Adrenal gland (tissue), 12 donors: Measurements from ENCODE around the gene NELFE. TPM values are rescaled to one million over a fixed set of nuclear protein-coding genes. Genes with fewer than 3 reads are reported as not detected.

ENCODE experiments used
- DNase-seq, 7 donors: peaks; one replicate each; pipeline ENCODE4 v3.0.0-alpha.2; 2019 to 2020
- H3K27ac ChIP-seq, 5 donors: fragments of 200-600 bp; sonication (generic) in 4 of 5; 1 replicate in 3 of 5; 2 replicates in 2 of 5; pipeline versions ENCODE4 v1.5.1 to v1.8.0; 2016 to 2020; ENCODE audit warnings: mild to moderate bottlenecking in 1 of 5
- H3K27me3 ChIP-seq: fragments of 200-600 bp; 2 replicates; pipeline ENCODE4 v1.8.0; 2021
- H3K36me3 ChIP-seq, 2 donors: fragments of 200-600 bp; replicated peaks in 1 of 2; 1 replicate in 1 of 2; 2 replicates in 1 of 2; pipeline versions ENCODE4 v1.5.1 to v1.8.0; 2018 to 2022
- H3K4me1 ChIP-seq, 2 donors: fragments of 200-600 bp; replicated peaks in 1 of 2; 1 replicate in 1 of 2; 2 replicates in 1 of 2; pipeline versions ENCODE4 v1.5.1 to v1.8.0; 2018 to 2021
- H3K4me3 ChIP-seq, 4 donors: fragments of 200-600 bp; sonication (generic) in 3 of 4; one replicate each; pipeline ENCODE4 v1.5.1; 2016 to 2018
- H3K9me3 ChIP-seq, 3 donors: fragments of 200-600 bp; sonication (generic) in 1 of 3; replicated peaks in 1 of 3; 1 replicate in 2 of 3; 2 replicates in 1 of 3; pipeline versions ENCODE4 v1.5.1 to v1.8.0; 2016 to 2021
- POLR2A ChIP-seq, 2 donors: fragments of 450-650 bp; IDR thresholded peaks; one replicate each; pipeline ENCODE4 v1.6.1; 2017; ENCODE audit warnings: antibody characterized with exemption in 2 of 2, mild to moderate bottlenecking in 2 of 2, moderate library complexity in 1 of 2
- WGBS, 4 donors: extraction: QIAGEN DNeasy Blood & Tissue Kit in 2 of 4; methylation state at CpG; one replicate each; pipeline versions ENCODE4 v1.1.5 to v1.1.7; 2013 to 2017; 5-methylcytosine and 5-hydroxymethylcytosine counted together
- intact Hi-C, 2 donors: fragments of 100-400 bp; cut with DNase I; formaldehyde crosslinking; loops; one replicate each; pipeline versions ENCODE4 v1.14.1 to v1.15.0; 2022 to 2023
- microRNA counts, 2 donors: library from miRNA; unstranded; fragments of <30 nt; microRNA quantifications; one replicate each; lab custom pipeline; 2016
- microRNA-seq, 3 donors: library from miRNA; unstranded; fragments of <30 nt; microRNA quantifications; one replicate each; pipeline ENCODE4, GENCODE V29; 2017 to 2020
- polyA plus RNA-seq, 3 donors: library from polyadenylated mRNA; stranded (reverse); fragments of 200-250 nt in 2 of 3; fragments of 350-450 nt in 1 of 3; fragmentation: Illumina TruSeq in 1 of 3; extraction: RNeasy Lipid Tissue Mini Kit (QIAGEN cat#74804) in 1 of 3; gene quantifications; one replicate each; pipeline ENCODE4 v1.2.3, GENCODE V29; 2013 to 2014
- small RNA-seq, 2 donors: library from RNA; depleted of rRNA; stranded (forward); fragments of <200 nt; gene quantifications; one replicate each; pipeline ENCODE3, GENCODE V24; 2016
- total RNA-seq, 9 donors: library from RNA; depleted of rRNA in 4 of 9; stranded (reverse); fragments of >200 nt in 4 of 9; fragments of 120-200 nt in 1 of 9; fragmentation: NEBNext Ultra II Directional in 1 of 9; extraction: Animal tissue kit (Norgen Biotek cat#: 25700) in 1 of 9; gene quantifications; one replicate each; pipeline versions ENCODE4 v1.1.0 to v1.2.4, GENCODE V29; 2013 to 2023
- TF ChIP-seq, protein P1 (sequence below), 6 experiments: fragments of 450-650 bp in 4 of 6; fragments of 200-600 bp in 2 of 6; sonication (generic) in 1 of 6; IDR thresholded peaks; 1 replicate in 5 of 6; 2 replicates in 1 of 6; pipeline versions ENCODE4 v1.5.1 to v1.8.0; 2016 to 2021; ENCODE audit warnings: antibody characterized with exemption in 6 of 6, mild to moderate bottlenecking in 2 of 6, moderate library complexity in 1 of 6
- donor health status: healthy with polysubstance abuse.
- donor health status: Bipolar disorder and iron deficiency.
- donor health status: DM: yes; HTN: yes; CAD: no.
- donor health status: DM: no; HTN: no; CAD: no.
- donor health status: DM: no; HTN: no; CAD: no.
- donor health status: DM: yes; HTN: yes; CAD: no.

The NELFE gene
- total and polyA plus RNA-seq, 12 donors = 64.4 to 117 (median 95.5) TPM

DNA sequence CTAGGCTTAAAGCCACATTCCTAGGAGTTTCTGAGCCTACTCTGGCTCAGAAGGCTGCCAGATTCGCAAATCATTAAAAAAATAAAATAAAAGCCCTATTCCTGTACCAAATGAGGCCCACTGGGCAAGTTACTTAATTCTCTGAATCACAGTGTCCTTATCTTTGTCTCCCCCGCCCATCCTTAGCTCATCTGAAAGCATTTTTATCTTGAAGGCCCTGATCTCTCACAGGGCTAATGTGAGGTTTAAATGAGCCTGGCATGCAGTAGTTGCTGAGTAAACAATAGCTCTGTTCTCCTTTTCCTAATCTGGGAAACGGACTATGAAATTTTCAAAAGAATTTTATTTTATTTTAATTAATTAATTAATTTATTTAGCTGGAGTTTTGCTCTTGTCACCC lies 54.8 kb downstream of the NELFE start:
- H3K27ac ChIP-seq = peak overlapping the region in 4 of 5 donors; percentile 35 to 90 (median 71)
- H3K9me3 ChIP-seq = no peaks in the 10 kb centered on the region
- 31 to 46% (median 40%) methylated on average over 3 of the region's 3 CpGs for whole genome bisulfite sequencing, 4 donors
- intact Hi-C loops = loop anchor here (5.0 kb wide), 1 partner anchor 48 kb away; no protein-coding TSS in a partner anchor
- no peaks in the 10 kb centered on the region for H3K36me3 ChIP-seq
- TF ChIP-seq POLR2A (IDR thresholded peaks at IDR 0.05) = peak in 1 of 2 donors; percentile 28
- TF ChIP-seq, protein P1, sequence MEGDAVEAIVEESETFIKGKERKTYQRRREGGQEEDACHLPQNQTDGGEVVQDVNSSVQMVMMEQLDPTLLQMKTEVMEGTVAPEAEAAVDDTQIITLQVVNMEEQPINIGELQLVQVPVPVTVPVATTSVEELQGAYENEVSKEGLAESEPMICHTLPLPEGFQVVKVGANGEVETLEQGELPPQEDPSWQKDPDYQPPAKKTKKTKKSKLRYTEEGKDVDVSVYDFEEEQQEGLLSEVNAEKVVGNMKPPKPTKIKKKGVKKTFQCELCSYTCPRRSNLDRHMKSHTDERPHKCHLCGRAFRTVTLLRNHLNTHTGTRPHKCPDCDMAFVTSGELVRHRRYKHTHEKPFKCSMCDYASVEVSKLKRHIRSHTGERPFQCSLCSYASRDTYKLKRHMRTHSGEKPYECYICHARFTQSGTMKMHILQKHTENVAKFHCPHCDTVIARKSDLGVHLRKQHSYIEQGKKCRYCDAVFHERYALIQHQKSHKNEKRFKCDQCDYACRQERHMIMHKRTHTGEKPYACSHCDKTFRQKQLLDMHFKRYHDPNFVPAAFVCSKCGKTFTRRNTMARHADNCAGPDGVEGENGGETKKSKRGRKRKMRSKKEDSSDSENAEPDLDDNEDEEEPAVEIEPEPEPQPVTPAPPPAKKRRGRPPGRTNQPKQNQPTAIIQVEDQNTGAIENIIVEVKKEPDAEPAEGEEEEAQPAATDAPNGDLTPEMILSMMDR (IDR thresholded peaks at IDR 0.05) = no peak
- DNase-seq = peak in 3 of 7 donors; percentile 58 to 75 (median 65)
- H3K4me3 ChIP-seq = no peak overlapping the region
- H3K27me3 ChIP-seq = no peaks in the 10 kb centered on the region
- H3K4me1 ChIP-seq = peaks cover 11 to 31% of the 10 kb centered on the region in 2 donors

MicroRNAs within 50 kb of the gene (microRNA counts, 767-probe panel; counts per million panel counts)
- 0 counts per million in 2 donors for microRNA hsa-miR-1236 (lab: Ali Mortazavi, UCI)

Small RNA genes lying within 50 kb of the gene (microRNA-seq; reads per million reads assigned to microRNA genes)
- 0 reads per million in 3 donors for gene MIR1236

Small RNA genes lying within 50 kb of the gene (small RNA-seq; reads per million reads assigned to genes)
- 0 reads per million in 2 donors for gene AL645922.1

Other genes with a start within 250 kb of the NELFE start
Only the 30 nearest of the 35 such genes appear.
- 10 to 100 TPM; 21.1 to 52.7 (median 31.5) TPM for gene DDAH2, start 229.7 kb downstream of the NELFE start, total RNA-seq
- gene DDAH2, start 229.7 kb downstream of the NELFE start, polyA plus RNA-seq = 100 to 1,000 TPM in 2 of 3 donors, 1 to 10 TPM in 1; 6.4 to 202 (median 138) TPM
- 100 to 1,000 TPM; 176 to 426 (median 217) TPM for gene CLIC1, start 222.4 kb downstream of the NELFE start, total RNA-seq
- gene CLIC1, start 222.4 kb downstream of the NELFE start, polyA plus RNA-seq = 100 to 1,000 TPM; 109 to 252 (median 146) TPM
- 10 to 100 TPM in 3 of 9 donors, 1 to 10 TPM in 6; 3.0 to 16.7 (median 5.9) TPM for gene MSH5, start 219.0 kb downstream of the NELFE start, total RNA-seq
- gene MSH5, start 219.0 kb downstream of the NELFE start, polyA plus RNA-seq = 10 to 100 TPM in 2 of 3 donors, 1 to 10 TPM in 1; 3.6 to 24.5 (median 16.8) TPM
- 1 to 10 TPM in 1 of 9 donors, under 1 TPM in 3, not detected in 5; 0.46 to 2.3 (median 0.84) TPM for gene SAPCD1, start 196.3 kb downstream of the NELFE start, total RNA-seq
- 10 to 100 TPM in 1 of 3 donors, 1 to 10 TPM in 1, under 1 TPM in 1; 0.75 to 17.2 (median 6.0) TPM for gene SAPCD1, start 196.3 kb downstream of the NELFE start, polyA plus RNA-seq
- 1 to 10 TPM in 2 of 9 donors, under 1 TPM in 7; 0.17 to 2.3 (median 0.36) TPM for gene VWA7, start 181.6 kb downstream of the NELFE start, total RNA-seq
- gene VWA7, start 181.6 kb downstream of the NELFE start, polyA plus RNA-seq = 1 to 10 TPM in 2 of 3 donors, under 1 TPM in 1; 0.74 to 8.1 (median 1.1) TPM
- gene VARS1, start 163.2 kb downstream of the NELFE start, total RNA-seq = 10 to 100 TPM; 15.0 to 90.8 (median 54.9) TPM
- gene VARS1, start 163.2 kb downstream of the NELFE start, polyA plus RNA-seq = 10 to 100 TPM; 58.6 to 74.6 (median 59.2) TPM
- 10 to 100 TPM; 29.2 to 61.3 (median 43.5) TPM for gene LSM2, start 152.0 kb downstream of the NELFE start, total RNA-seq
- 10 to 100 TPM; 28.0 to 55.2 (median 42.8) TPM for gene LSM2, start 152.0 kb downstream of the NELFE start, polyA plus RNA-seq
- gene HSPA1L, start 143.7 kb downstream of the NELFE start, total RNA-seq = 1 to 10 TPM in 8 of 9 donors, under 1 TPM in 1; 0.79 to 4.3 (median 1.9) TPM
- 1 to 10 TPM; 1.0 to 5.3 (median 1.1) TPM for gene HSPA1L, start 143.7 kb downstream of the NELFE start, polyA plus RNA-seq
- 100 to 1,000 TPM; 102 to 261 (median 211) TPM for gene HSPA1A, start 143.4 kb downstream of the NELFE start, total RNA-seq
- gene HSPA1A, start 143.4 kb downstream of the NELFE start, polyA plus RNA-seq = 10 to 100 TPM; 48.5 to 89.4 (median 84.3) TPM
- 100 to 1,000 TPM; 156 to 424 (median 265) TPM for gene HSPA1B, start 131.2 kb downstream of the NELFE start, total RNA-seq
- 100 to 1,000 TPM in 1 of 3 donors, 10 to 100 TPM in 2; 29.0 to 102 (median 38.6) TPM for gene HSPA1B, start 131.2 kb downstream of the NELFE start, polyA plus RNA-seq
- 100 to 1,000 TPM; 101 to 178 (median 118) TPM for gene NEU1, start 96.2 kb downstream of the NELFE start, total RNA-seq
- gene NEU1, start 96.2 kb downstream of the NELFE start, polyA plus RNA-seq = 10 to 100 TPM; 57.8 to 94.7 (median 85.9) TPM
- 10 to 100 TPM in 7 of 9 donors, 1 to 10 TPM in 2; 1.2 to 30.1 (median 16.4) TPM for gene SLC44A4, start 80.0 kb downstream of the NELFE start, total RNA-seq
- 1 to 10 TPM; 4.7 to 7.7 (median 5.1) TPM for gene SLC44A4, start 80.0 kb downstream of the NELFE start, polyA plus RNA-seq
- 10 to 100 TPM; 22.5 to 67.6 (median 43.1) TPM for gene EHMT2, start 61.3 kb downstream of the NELFE start, total RNA-seq
- gene EHMT2, start 61.3 kb downstream of the NELFE start, polyA plus RNA-seq = 100 to 1,000 TPM in 1 of 3 donors, 10 to 100 TPM in 2; 16.8 to 107 (median 59.4) TPM
- 10 to 100 TPM in 1 of 9 donors, 1 to 10 TPM in 6, under 1 TPM in 2; 0.69 to 14.5 (median 3.3) TPM for gene ZBTB12, start 56.9 kb downstream of the NELFE start, total RNA-seq
- gene ZBTB12, start 56.9 kb downstream of the NELFE start, polyA plus RNA-seq = 1 to 10 TPM; 1.7 to 4.8 (median 2.6) TPM
- gene C2, start 31.3 kb downstream of the NELFE start, total RNA-seq = 100 to 1,000 TPM in 1 of 9 donors, 10 to 100 TPM in 7, 1 to 10 TPM in 1; 4.6 to 107 (median 38.8) TPM
- 10 to 100 TPM; 13.3 to 25.0 (median 19.0) TPM for gene C2, start 31.3 kb downstream of the NELFE start, polyA plus RNA-seq
- 100 to 1,000 TPM in 2 of 9 donors, 10 to 100 TPM in 6, under 1 TPM in 1; 0.78 to 166 (median 23.2) TPM for gene CFB, start 12.9 kb downstream of the NELFE start, total RNA-seq
- gene CFB, start 12.9 kb downstream of the NELFE start, polyA plus RNA-seq = 10 to 100 TPM; 10.2 to 76.4 (median 60.6) TPM
- gene SKIC2, start 204 bp upstream of the NELFE start, total RNA-seq = 100 to 1,000 TPM in 4 of 9 donors, 10 to 100 TPM in 5; 29.9 to 231 (median 80.4) TPM
- 100 to 1,000 TPM in 2 of 3 donors, 10 to 100 TPM in 1; 38.8 to 330 (median 243) TPM for gene SKIC2, start 204 bp upstream of the NELFE start, polyA plus RNA-seq
- 10 to 100 TPM; 19.9 to 57.1 (median 44.6) TPM for gene DXO, start 13.2 kb upstream of the NELFE start, total RNA-seq
- 100 to 1,000 TPM in 1 of 3 donors, 10 to 100 TPM in 2; 38.7 to 102 (median 83.7) TPM for gene DXO, start 13.2 kb upstream of the NELFE start, polyA plus RNA-seq
- gene C4A, start 23.1 kb upstream of the NELFE start, total RNA-seq = 1,000 to 10,000 TPM in 6 of 9 donors, 100 to 1,000 TPM in 3; 547 to 2,285 (median 1,171) TPM
- 1,000 to 10,000 TPM in 1 of 3 donors, 100 to 1,000 TPM in 2; 212 to 1,408 (median 665) TPM for gene C4A, start 23.1 kb upstream of the NELFE start, polyA plus RNA-seq
- gene C4B, start 55.8 kb upstream of the NELFE start, total RNA-seq = 1,000 to 10,000 TPM in 7 of 9 donors, 100 to 1,000 TPM in 2; 948 to 5,092 (median 1,365) TPM
- 1,000 to 10,000 TPM in 1 of 3 donors, 100 to 1,000 TPM in 2; 236 to 1,852 (median 796) TPM for gene C4B, start 55.8 kb upstream of the NELFE start, polyA plus RNA-seq
- 1,000 to 10,000 TPM in 8 of 9 donors, 100 to 1,000 TPM in 1; 780 to 6,352 (median 2,415) TPM for gene CYP21A2, start 79.4 kb upstream of the NELFE start, total RNA-seq
- gene CYP21A2, start 79.4 kb upstream of the NELFE start, polyA plus RNA-seq = 1,000 to 10,000 TPM in 2 of 3 donors, 100 to 1,000 TPM in 1; 528 to 4,039 (median 2,532) TPM
- 100 to 1,000 TPM; 105 to 403 (median 213) TPM for gene TNXB, start 150.4 kb upstream of the NELFE start, total RNA-seq
- gene TNXB, start 150.4 kb upstream of the NELFE start, polyA plus RNA-seq = 100 to 1,000 TPM in 2 of 3 donors, 10 to 100 TPM in 1; 19.6 to 506 (median 248) TPM
- 100 to 1,000 TPM in 2 of 9 donors, 10 to 100 TPM in 7; 17.7 to 109 (median 35.7) TPM for gene ATF6B, start 169.3 kb upstream of the NELFE start, total RNA-seq
- gene ATF6B, start 169.3 kb upstream of the NELFE start, polyA plus RNA-seq = 100 to 1,000 TPM in 1 of 3 donors, 10 to 100 TPM in 2; 42.3 to 136 (median 67.3) TPM
- 1 to 10 TPM; 1.6 to 8.9 (median 5.9) TPM for gene FKBPL, start 171.3 kb upstream of the NELFE start, total RNA-seq
- gene FKBPL, start 171.3 kb upstream of the NELFE start, polyA plus RNA-seq = 1 to 10 TPM; 4.9 to 6.1 (median 6.0) TPM
- gene PRRT1, start 193.0 kb upstream of the NELFE start, total RNA-seq = 1 to 10 TPM in 6 of 9 donors, under 1 TPM in 2, not detected in 1; 0.22 to 4.8 (median 2.0) TPM
- gene PRRT1, start 193.0 kb upstream of the NELFE start, polyA plus RNA-seq = 10 to 100 TPM in 2 of 3 donors, 1 to 10 TPM in 1; 1.6 to 26.0 (median 14.7) TPM
- gene PPT2, start 195.2 kb upstream of the NELFE start, total RNA-seq = 10 to 100 TPM; 10.4 to 33.6 (median 30.1) TPM
- 10 to 100 TPM; 15.8 to 19.9 (median 16.5) TPM for gene PPT2, start 195.2 kb upstream of the NELFE start, polyA plus RNA-seq
- gene EGFL8, start 205.6 kb upstream of the NELFE start, total RNA-seq = 10 to 100 TPM in 3 of 9 donors, 1 to 10 TPM in 6; 1.3 to 22.1 (median 8.7) TPM
- 100 to 1,000 TPM in 1 of 3 donors, 10 to 100 TPM in 1, 1 to 10 TPM in 1; 4.6 to 103 (median 54.4) TPM for gene EGFL8, start 205.6 kb upstream of the NELFE start, polyA plus RNA-seq
- 10 to 100 TPM; 51.9 to 91.9 (median 66.9) TPM for gene AGPAT1, start 217.1 kb upstream of the NELFE start, total RNA-seq
- 10 to 100 TPM; 63.5 to 75.8 (median 70.1) TPM for gene AGPAT1, start 217.1 kb upstream of the NELFE start, polyA plus RNA-seq
- gene RNF5, start 219.4 kb upstream of the NELFE start, total RNA-seq = 100 to 1,000 TPM in 7 of 9 donors, 10 to 100 TPM in 2; 90.6 to 146 (median 115) TPM
- 100 to 1,000 TPM in 1 of 3 donors, 10 to 100 TPM in 2; 47.2 to 120 (median 93.2) TPM for gene RNF5, start 219.4 kb upstream of the NELFE start, polyA plus RNA-seq
- 1 to 10 TPM in 8 of 9 donors, not detected in 1; 1.4 to 9.7 (median 3.1) TPM for gene AGER, start 225.3 kb upstream of the NELFE start, total RNA-seq
- gene AGER, start 225.3 kb upstream of the NELFE start, polyA plus RNA-seq = 10 to 100 TPM in 2 of 3 donors, 1 to 10 TPM in 1; 1.7 to 63.9 (median 18.1) TPM